ENCODE measurements around the gene KRTAP27-1. TPM values are rescaled to one million over a fixed set of nuclear protein-coding genes. Genes with fewer than 3 reads are reported as not detected.

KRTAP27-1 gene
- total RNA-seq, 4 donors from 2014 or later: not detected

DNA sequence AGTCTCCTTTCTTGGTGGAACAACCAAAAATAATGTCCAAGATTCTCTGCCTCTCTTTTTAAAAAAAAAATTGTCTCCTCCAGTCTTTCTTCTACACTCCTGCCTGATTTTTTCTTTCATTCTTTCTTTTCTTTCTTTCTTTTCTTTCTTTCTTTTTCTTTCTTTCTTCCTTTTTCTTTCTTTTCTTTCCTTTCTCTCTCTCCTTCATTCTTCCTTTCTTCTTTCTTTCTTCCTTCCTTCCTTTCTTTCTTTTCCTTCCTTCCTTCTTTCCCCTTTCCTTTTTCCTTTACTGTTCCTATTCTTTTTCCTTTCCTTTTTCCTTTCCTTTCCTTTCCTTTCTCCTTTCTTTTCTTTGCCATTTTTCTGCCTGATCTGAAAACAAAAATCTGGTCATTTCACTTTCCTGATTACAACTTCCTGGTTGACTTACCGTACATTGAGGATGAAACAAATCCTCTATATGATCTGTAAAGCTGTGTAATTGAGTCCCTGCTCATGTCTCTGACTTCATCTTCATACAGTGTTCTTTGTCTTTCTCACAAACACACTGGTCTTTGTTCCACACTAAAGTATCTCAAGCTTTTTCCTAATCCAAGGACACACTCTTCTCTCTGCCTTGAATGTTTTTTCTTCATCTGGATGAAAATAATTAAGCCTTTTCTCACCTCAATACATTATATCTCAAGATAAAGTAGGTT lies 17.0 kb upstream of the KRTAP27-1 start:
- H3K27me3 ChIP-seq: no peaks in the 10 kb centered on the region
- H3K4me3 ChIP-seq: no peak overlapping the region
- ATAC-seq: no peak
- TF ChIP-seq, protein P1, sequence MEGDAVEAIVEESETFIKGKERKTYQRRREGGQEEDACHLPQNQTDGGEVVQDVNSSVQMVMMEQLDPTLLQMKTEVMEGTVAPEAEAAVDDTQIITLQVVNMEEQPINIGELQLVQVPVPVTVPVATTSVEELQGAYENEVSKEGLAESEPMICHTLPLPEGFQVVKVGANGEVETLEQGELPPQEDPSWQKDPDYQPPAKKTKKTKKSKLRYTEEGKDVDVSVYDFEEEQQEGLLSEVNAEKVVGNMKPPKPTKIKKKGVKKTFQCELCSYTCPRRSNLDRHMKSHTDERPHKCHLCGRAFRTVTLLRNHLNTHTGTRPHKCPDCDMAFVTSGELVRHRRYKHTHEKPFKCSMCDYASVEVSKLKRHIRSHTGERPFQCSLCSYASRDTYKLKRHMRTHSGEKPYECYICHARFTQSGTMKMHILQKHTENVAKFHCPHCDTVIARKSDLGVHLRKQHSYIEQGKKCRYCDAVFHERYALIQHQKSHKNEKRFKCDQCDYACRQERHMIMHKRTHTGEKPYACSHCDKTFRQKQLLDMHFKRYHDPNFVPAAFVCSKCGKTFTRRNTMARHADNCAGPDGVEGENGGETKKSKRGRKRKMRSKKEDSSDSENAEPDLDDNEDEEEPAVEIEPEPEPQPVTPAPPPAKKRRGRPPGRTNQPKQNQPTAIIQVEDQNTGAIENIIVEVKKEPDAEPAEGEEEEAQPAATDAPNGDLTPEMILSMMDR (IDR thresholded peaks at IDR 0.05): no peak
- no peak for TF ChIP-seq POLR2A (IDR thresholded peaks at IDR 0.05)
- TF ChIP-seq POLR2AphosphoS5 (IDR thresholded peaks at IDR 0.05): no peak
- TF ChIP-seq EP300 (IDR thresholded peaks at IDR 0.05): no peak
- no peak overlapping the region for H3K27ac ChIP-seq
- 75 to 80% methylated on average over 1 of the region's 1 CpG for WGBS, 2 donors (ENCODE audit: low coverage in 1 of 2)
- H3K36me3 ChIP-seq: no peaks in the 10 kb centered on the region
- no peaks in the 10 kb centered on the region for H3K9me3 ChIP-seq
- H3K4me1 ChIP-seq: no peaks in the 10 kb centered on the region

DNA sequence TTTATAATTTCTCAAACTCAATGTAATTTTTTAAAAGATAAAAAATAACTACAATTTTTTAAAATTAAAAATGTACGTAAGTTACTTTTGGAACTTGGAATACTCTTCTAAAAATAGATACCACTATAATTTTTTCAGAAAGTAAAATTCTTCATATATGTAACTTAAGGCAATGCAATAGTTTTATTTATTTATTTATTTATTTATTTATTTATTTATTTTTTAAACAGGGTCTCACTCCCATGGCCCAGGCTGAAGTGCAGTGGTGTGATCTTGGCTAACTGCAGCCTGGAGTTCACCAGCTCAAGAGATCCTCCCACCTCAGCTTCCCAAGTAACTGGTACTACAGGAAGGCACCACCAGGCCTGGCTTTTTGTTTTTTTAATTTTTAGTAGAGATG lies 14.0 kb upstream of the KRTAP27-1 start:
- H3K9me3 ChIP-seq: no peaks in the 10 kb centered on the region
- H3K27ac ChIP-seq: no peak overlapping the region
- 87 to 100% methylated on average over 1 of the region's 1 CpG for WGBS, 2 donors (ENCODE audit: low coverage in 1 of 2)
- no peaks in the 10 kb centered on the region for H3K4me1 ChIP-seq
- no peak for ATAC-seq
- H3K4me3 ChIP-seq: no peak overlapping the region
- TF ChIP-seq, protein P1 (IDR thresholded peaks at IDR 0.05): no peak
- TF ChIP-seq POLR2AphosphoS5 (IDR thresholded peaks at IDR 0.05): no peak
- H3K36me3 ChIP-seq: no peaks in the 10 kb centered on the region
- H3K27me3 ChIP-seq: no peaks in the 10 kb centered on the region

DNA sequence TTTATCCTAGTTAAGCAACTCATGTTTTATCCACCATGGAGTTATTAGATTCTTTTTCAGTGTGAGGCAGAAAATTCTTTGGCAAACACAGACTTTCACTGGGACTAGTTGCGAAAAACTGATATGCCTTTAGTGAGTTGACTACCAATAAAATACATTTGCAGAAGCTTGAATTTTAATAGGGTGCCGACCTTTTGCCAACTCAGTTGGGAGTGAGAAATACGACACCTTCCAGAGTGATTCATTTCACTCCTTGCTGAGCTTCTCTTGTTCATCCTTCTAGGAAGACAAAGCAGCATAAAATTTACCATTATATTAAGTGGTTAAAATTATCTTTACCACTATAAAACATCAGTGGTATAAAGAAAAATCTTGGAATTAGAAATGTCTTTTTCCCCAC lies 12.1 kb upstream of the KRTAP27-1 start:
- no peak overlapping the region for H3K4me3 ChIP-seq
- no peak for ATAC-seq
- no peaks in the 10 kb centered on the region for H3K4me1 ChIP-seq
- no peak overlapping the region for H3K27ac ChIP-seq
- 27 to 48% methylated on average over 3 of the region's 3 CpGs for WGBS, 2 donors (ENCODE audit: low coverage in 1 of 2)
- H3K9me3 ChIP-seq: no peaks in the 10 kb centered on the region
- H3K36me3 ChIP-seq: no peaks in the 10 kb centered on the region
- H3K27me3 ChIP-seq: no peaks in the 10 kb centered on the region
- TF ChIP-seq POLR2A (IDR thresholded peaks at IDR 0.05) (no peak), EP300 (IDR thresholded peaks at IDR 0.05) (no peak), POLR2AphosphoS5 (IDR thresholded peaks at IDR 0.05) (no peak)
- TF ChIP-seq, protein P1 (IDR thresholded peaks at IDR 0.05): no peak

DNA sequence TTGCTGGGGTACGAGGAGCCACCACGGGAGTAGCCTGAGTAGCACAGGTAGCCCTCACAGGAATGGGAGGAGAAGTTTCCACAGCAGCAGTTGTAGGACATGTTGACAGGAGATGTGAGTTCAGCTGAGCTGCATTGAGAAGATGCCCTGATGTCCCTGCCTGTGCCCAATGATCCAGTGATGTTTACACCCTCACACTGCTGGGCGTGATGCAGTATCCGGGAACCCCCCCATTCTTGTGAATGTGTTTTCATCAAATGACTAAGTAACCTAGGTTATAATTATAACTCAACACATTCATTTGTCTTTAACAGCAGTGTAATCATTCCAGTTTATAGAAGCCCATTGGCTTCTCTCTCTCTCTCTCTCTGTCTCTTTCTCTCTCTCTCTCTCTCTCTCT lies 11.0 kb upstream of the KRTAP27-1 start, which contains the start of gene KRTAP23-1:
TSS of gene KRTAP23-1 (minus strand) at position 101 of the 400 bp plus-strand sequence. CDS start at position 101, 0 bp downstream.
- no peak for ATAC-seq
- WGBS, 2 donors (ENCODE audit: low coverage in 1 of 2): 87 to 89% methylated on average over 2 of the region's 4 CpGs
- no peaks in the 10 kb centered on the region for H3K36me3 ChIP-seq
- TF ChIP-seq POLR2AphosphoS5 (IDR thresholded peaks at IDR 0.05) (no peak), EP300 (IDR thresholded peaks at IDR 0.05) (no peak), POLR2A (IDR thresholded peaks at IDR 0.05) (no peak)
- TF ChIP-seq, protein P1 (IDR thresholded peaks at IDR 0.05): no peak
- no peaks in the 10 kb centered on the region for H3K4me1 ChIP-seq
- no peaks in the 10 kb centered on the region for H3K27me3 ChIP-seq
- no peak within 1 kb of the TSS for H3K4me3 ChIP-seq
- H3K27ac ChIP-seq: no peak within 1 kb of the TSS
- no peaks in the 10 kb centered on the region for H3K9me3 ChIP-seq

DNA sequence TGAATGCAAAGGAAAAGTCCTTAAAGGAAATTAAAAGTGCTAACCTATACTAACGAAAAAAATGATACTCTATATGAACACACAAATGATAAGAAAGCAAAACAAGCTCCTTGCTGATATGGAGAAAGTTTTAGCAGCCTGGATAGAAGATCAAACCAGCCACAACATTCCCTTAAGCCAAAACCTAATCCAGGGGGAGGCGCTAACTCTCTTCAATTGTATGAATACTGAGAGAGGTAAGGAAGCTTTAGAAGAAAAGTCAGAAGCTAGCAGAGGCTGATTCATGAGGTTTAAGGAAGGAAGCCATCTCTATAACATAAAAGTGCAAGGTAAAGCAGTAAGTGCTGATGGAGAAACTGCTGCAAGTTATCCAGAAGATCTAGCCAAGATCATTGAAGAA lies 7.5 kb upstream of the KRTAP27-1 start:
- Histone ChIP-seq H3K36me3 (no peaks in the 10 kb centered on the region), H3K27me3 (no peaks in the 10 kb centered on the region), H3K27ac (no peak overlapping the region), H3K9me3 (no peaks in the 10 kb centered on the region), H3K4me1 (no peaks in the 10 kb centered on the region), H3K4me3 (no peak overlapping the region)
- WGBS, 2 donors (ENCODE audit: low coverage in 1 of 2): 62 to 83% methylated on average over 2 of the region's 2 CpGs
- no peak for ATAC-seq
- no peak for TF ChIP-seq POLR2AphosphoS5 (IDR thresholded peaks at IDR 0.05)
- TF ChIP-seq EP300 (IDR thresholded peaks at IDR 0.05): no peak

Data from gastroesophageal sphincter (tissue), 4 donors.